ENCODE measurements around the gene SLC18A2. TPM values are rescaled to one million over a fixed set of nuclear protein-coding genes. Genes with fewer than 3 reads are reported as not detected.

SLC18A2 gene
- total and polyA plus RNA-seq, 9 of the 15 experiments (the other 6 are each of a cell fraction or from before 2014, with no cell fraction given) = 0.03 to 5.4 (median 0.40) TPM

- TF ChIP-seq ZNF449 (CRISPR knock-in tag; IDR thresholded peaks at IDR 0.05) = 0 out of 2 replicates have a peak, but pooled peaks have one; percentile 9
- TF ChIP-seq NFIX (CRISPR knock-in tag; IDR thresholded peaks at IDR 0.05; ENCODE audit: low read depth) = no peak
- TF ChIP-seq PCBP2 (IDR thresholded peaks at IDR 0.05; ENCODE audit: low read depth, low read length, poor library complexity, severe bottlenecking) = no peak
- TF ChIP-seq ZBTB43 (CRISPR knock-in tag; IDR thresholded peaks at IDR 0.05) = no peak
- TF ChIP-seq ZBED1 (IDR thresholded peaks at IDR 0.05) = no peak
- no peak for TF ChIP-seq NEUROD1 (IDR thresholded peaks at IDR 0.05; ENCODE audit: borderline replicate concordance, low read depth, low read length, partially characterized antibody)
- TF ChIP-seq CLOCK (CRISPR knock-in tag; IDR thresholded peaks at IDR 0.05; ENCODE audit: borderline replicate concordance) = no peak
- no peak for TF ChIP-seq SRSF1 (IDR thresholded peaks at IDR 0.05; ENCODE audit: low read depth, low read length)
- TF ChIP-seq EGR1 (conservative IDR thresholded peaks at IDR 0.05) = no peak
- no peak for TF ChIP-seq NR0B1 (IDR thresholded peaks at IDR 0.05; ENCODE audit: partially characterized antibody)
- TF ChIP-seq POU5F1 (IDR thresholded peaks at IDR 0.05; ENCODE audit: borderline replicate concordance, low read depth, low read length, partially characterized antibody) = no peak
- no peak for TF ChIP-seq GABPA (tag; conservative IDR thresholded peaks at IDR 0.05; ENCODE audit: low read depth)
- 0 out of 2 replicates have a peak, but pooled peaks have one; percentile 61 for TF ChIP-seq DPF2 (IDR thresholded peaks at IDR 0.05)
- TF ChIP-seq ZNF263 (CRISPR knock-in tag; IDR thresholded peaks at IDR 0.05; ENCODE audit: borderline replicate concordance) = no peak
- TF ChIP-seq THRB (CRISPR knock-in tag; conservative IDR thresholded peaks at IDR 0.05) = no peak
- no peak for TF ChIP-seq ZNF764 (CRISPR knock-in tag; IDR thresholded peaks at IDR 0.05; ENCODE audit: low read depth)
These were observed 31.5 kb downstream of the SLC18A2 start (continued) for GRCh38 chr10:117272195-117273076.
